Epithelial cell of esophagus (primary cell): ENCODE measurements around the gene ANKMY1.
A peak's percentile ranks its signal among the peaks of the same experiment; 100 is the strongest.

Source experiments
- DNase-seq: peaks from one replicate; pipeline ENCODE4 v3.0.0; 2010; ENCODE audit warnings: low read depth
- H3K4me3 ChIP-seq: 2 replicates; pipeline ENCODE4 v1.5.1; 2011; ENCODE audit warnings: mild to moderate bottlenecking, low read length, control low read depth
- TF ChIP-seq, protein P1 (sequence below): IDR thresholded peaks from 2 replicates; pipeline ENCODE4 v1.5.1; 2011; ENCODE audit warnings: low read depth, mild to moderate bottlenecking, low read length, control low read depth, inconsistent platforms; ENCODE audit not compliant: insufficient read depth; ENCODE audit errors: missing control alignments

The ANKMY1 gene

DNA sequence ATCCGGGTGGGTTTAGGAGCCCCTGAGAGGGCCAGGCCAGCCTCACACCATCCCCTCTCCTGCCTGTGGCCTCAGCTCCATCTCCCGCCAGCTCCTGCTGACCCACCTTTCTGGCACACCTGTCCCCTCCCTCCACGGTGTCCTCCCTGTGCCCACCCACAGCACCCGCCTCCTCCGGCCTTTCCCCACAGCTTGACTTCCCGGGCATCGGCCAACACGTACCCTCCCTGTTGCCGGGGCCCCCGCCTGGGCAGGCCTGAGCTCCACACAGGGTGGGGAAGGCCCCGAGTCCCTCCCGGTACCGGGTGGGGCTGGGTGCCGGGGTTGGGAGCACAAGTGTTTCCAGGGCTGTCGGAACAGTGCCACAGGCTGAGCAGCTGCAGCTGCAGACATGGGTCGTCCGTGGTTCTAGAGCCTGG lies 115.8 kb downstream of the ANKMY1 start:
- TF ChIP-seq, protein P1, sequence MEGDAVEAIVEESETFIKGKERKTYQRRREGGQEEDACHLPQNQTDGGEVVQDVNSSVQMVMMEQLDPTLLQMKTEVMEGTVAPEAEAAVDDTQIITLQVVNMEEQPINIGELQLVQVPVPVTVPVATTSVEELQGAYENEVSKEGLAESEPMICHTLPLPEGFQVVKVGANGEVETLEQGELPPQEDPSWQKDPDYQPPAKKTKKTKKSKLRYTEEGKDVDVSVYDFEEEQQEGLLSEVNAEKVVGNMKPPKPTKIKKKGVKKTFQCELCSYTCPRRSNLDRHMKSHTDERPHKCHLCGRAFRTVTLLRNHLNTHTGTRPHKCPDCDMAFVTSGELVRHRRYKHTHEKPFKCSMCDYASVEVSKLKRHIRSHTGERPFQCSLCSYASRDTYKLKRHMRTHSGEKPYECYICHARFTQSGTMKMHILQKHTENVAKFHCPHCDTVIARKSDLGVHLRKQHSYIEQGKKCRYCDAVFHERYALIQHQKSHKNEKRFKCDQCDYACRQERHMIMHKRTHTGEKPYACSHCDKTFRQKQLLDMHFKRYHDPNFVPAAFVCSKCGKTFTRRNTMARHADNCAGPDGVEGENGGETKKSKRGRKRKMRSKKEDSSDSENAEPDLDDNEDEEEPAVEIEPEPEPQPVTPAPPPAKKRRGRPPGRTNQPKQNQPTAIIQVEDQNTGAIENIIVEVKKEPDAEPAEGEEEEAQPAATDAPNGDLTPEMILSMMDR, result no peak
- H3K4me3 ChIP-seq, result no peak overlapping the region
- DNase-seq, result no peak

DNA sequence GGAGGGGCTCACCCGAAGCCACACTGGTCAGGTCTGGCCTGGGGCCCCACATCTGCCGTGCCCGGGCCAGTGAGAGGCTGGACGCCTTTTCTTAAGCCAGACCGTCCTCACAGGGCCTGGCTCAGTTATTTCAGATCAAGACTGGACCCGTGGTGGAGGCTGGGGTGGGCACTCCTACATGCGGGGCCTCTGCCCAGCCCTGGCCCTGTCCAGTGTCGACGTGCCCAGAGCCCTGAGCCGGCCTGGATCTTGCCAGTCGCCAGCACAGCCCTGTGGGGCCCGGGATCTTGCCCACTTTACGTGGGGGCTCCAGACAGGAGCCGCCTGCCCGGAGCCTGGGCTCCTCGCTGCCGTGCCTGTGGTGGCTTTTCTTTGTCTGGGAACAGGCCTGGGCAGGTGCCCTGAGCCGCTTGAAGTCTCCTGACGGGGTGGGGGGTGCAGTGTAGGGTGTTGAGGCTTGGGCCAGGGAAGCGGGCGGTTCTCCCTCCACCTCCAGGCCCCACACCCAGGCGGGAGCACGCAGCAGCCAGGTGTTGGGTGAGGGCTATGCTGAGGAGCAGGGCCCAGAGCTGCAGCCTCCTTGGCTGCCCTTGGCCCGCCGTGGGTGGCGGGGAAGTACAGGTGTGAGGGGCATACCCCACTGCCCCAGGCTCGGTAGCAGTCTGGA lies 116.3 kb downstream of the ANKMY1 start:
- H3K4me3 ChIP-seq, result peak overlapping the region; percentile 11
- DNase-seq, result peak; percentile 84
- TF ChIP-seq, protein P1, result no peak

DNA sequence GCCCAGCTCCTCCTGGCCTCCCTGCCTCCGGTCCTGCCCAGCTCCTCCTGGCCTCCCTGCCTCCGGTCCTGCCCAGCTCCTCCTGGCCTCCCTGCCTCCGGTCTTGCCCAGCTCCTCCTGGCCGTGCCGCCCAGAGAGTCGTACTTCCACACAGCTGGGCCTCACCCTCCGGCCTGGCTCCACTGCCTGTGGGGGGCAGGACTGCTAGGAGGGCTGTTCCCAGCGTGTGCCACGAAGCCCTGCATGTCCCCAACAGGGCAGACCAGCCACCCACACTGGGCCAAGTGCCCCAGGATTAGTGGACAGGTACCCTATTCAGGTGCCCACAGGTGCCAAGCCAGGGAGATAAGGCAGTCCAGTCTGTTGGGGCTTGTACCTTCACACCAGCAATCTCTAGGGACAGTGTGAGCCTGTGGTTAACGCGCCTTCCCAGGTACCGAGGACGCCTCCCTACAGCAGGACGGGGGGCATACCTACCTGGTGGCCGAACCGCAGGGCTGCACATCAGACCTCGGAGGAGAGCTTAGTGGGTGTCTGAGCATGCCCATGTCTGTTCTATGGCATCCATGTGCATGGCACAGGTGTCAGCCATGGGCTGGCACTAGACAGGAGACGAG lies 117.0 kb downstream of the ANKMY1 start:
- TF ChIP-seq, protein P1, result no peak
- no peak for DNase-seq
- H3K4me3 ChIP-seq, result no peak overlapping the region

DNA sequence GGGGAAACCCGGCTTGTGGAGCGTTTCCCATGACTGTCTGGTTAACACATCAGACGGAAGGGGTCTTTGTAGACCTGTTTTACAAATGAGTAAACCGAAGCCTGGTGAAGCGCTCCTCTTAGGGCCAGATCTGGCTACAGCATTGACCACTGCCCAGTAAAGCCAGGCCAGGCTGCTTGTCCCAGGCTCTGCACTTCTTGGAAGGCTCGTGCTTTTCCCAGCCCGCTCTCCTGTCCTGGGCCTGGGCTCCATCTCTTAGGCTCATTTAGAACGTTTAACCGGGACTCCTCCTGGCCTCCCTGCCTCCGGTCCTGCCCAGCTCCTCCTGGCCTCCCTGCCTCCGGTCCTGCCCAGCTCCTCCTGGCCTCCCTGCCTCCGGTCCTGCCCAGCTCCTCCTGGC lies 117.5 kb downstream of the ANKMY1 start:
- no peak for DNase-seq
- TF ChIP-seq, protein P1, result no peak
- no peak overlapping the region for H3K4me3 ChIP-seq

DNA sequence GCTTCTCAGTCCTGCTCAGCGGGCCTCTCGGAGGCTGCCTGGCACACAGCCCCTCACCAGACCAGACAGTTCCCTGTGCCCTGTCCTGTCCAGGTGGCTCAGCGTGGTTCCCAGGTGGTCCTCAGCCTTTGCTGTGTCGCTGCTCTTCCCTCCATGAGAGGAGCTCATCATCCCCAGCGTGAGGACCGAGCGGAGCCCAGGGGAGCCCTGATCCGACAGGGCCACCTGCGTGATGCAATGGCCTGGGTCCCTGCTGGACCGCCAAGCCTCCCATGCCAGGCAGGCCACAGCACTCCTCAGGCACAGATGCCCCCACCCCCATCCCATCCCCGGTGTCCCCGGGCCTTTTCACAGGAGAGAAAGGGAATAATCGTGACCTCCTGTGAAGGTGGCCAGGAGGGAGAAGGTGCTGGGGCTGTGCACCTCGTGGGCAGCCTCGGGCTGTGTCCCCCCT lies 118.1 kb downstream of the ANKMY1 start:
- no peak for DNase-seq
- TF ChIP-seq, protein P1, result no peak
- H3K4me3 ChIP-seq, result no peak overlapping the region

DNA sequence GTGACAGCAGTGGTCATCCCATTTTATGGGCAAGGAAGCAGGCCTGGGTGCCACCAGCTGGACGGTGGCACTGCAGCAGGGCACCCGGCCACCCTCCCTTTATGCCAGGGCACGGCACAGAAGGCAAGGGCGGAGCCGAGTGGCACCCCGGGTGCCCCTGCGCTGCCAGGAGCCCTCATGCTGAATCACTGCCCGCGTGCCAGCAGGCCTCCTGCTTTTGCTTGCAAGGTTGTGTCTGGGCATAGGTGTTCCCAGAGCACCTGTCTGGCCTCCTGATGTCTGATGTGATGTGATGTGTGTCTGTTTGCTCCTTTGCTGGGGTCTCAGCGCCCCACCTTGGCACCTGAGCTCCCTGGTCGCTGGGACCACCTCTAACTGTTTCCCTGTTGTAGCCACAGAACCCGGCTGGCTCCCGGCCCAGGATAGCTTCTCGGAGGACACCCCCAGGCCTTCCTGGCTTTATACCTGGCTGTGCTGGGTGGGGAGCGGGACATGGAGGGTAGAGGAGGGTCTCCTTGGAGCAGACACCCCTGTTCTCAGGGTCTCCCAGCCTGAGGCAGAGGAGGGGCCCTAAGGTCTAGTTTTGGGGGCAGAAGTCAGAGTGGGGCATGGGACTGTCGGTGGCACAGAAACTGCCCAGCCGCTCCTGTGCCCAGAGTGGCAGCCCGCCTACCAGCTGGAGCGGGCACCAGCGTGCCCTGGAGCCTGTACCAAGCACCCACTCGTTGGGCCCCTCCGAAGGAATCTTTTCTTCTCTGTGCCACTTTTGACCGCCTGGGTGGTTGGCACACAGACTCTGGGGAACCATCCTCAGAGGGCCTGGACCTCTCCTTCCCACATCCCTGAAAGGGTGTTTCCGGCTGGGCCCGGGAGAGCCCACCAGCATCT lies 118.7 kb downstream of the ANKMY1 start:
- H3K4me3 ChIP-seq, result peak overlapping the region; percentile 80
- TF ChIP-seq, protein P1, result no peak
- DNase-seq, result no peak
